OCI-LY3 (cell line): ENCODE data around the gene LDLRAD4.

Source experiments
- H2AFZ ChIP-seq: fragments of 200-600, 300-600 bp; shearing (Covaris generic); 2 replicates; pipeline ENCODE4 v1.6.0; 2014; ENCODE audit warnings: antibody characterized with exemption, low read depth, low read length
- H3K27ac ChIP-seq: fragments of 200-600, 300-600 bp; sonication (generic); 2 replicates; pipeline ENCODE4 v1.5.1; 2014; ENCODE audit warnings: mild to moderate bottlenecking, low read length, moderate library complexity, mixed read lengths
- H3K27me3 ChIP-seq: fragments of 200-600, 300-600 bp; sonication (generic); 2 replicates; pipeline ENCODE4 v1.6.1; 2014; ENCODE audit warnings: low read depth, low read length, mixed read lengths
- H3K36me3 ChIP-seq: fragments of 200-600, 300-600 bp; sonication (generic); replicated peaks from 2 replicates; pipeline ENCODE3; 2014; ENCODE audit warnings: low read depth, low read length, mixed read lengths
- H3K4me1 ChIP-seq: fragments of 300-600, 200-600 bp; sonication (generic); 2 replicates; pipeline ENCODE4 v1.6.1; 2014; ENCODE audit warnings: low read length, mixed read lengths
- H3K4me2 ChIP-seq: fragments of 200-600, 300-600 bp; sonication (generic); 2 replicates; pipeline ENCODE4 v1.6.1; 2014; ENCODE audit warnings: low read length, mixed read lengths
- H3K4me3 ChIP-seq: fragments of 300-600, 200-600 bp; sonication (generic); 2 replicates; pipeline ENCODE4 v1.5.1; 2014; ENCODE audit warnings: antibody characterized with exemption, mild to moderate bottlenecking, low read length, moderate library complexity
- H3K79me2 ChIP-seq: fragments of 300-600, 200-600 bp; shearing (Covaris generic); 2 replicates; pipeline ENCODE4 v1.6.1; 2014; ENCODE audit warnings: mild to moderate bottlenecking, low read length, mixed read lengths
- H3K9ac ChIP-seq: fragments of 300-600, 200-600 bp; shearing (Covaris generic); 2 replicates; pipeline ENCODE4 v1.6.0; 2014; ENCODE audit warnings: mild to moderate bottlenecking, low read length, moderate library complexity
- H3K9me3 ChIP-seq: fragments of 200-600, 300-600 bp; shearing (Covaris generic); 2 replicates; pipeline ENCODE4 v1.6.1; 2014; ENCODE audit warnings: low read length, mixed read lengths; ENCODE audit not compliant: insufficient read depth
- H4K20me1 ChIP-seq: fragments of 200-600, 300-600 bp; sonication (generic); 2 replicates; pipeline ENCODE4 v1.6.1; 2016; ENCODE audit warnings: low read length, mixed read lengths; ENCODE audit not compliant: insufficient read depth
- CTCF ChIP-seq: fragments of 200-600, 300-600 bp; sonication (generic); IDR thresholded peaks from 2 replicates; pipeline ENCODE4 v1.5.1; 2014; ENCODE audit warnings: antibody characterized with exemption, low read length, low read depth
- EZH2phosphoT487 ChIP-seq: fragments of 200-600 bp; shearing (Covaris generic); IDR thresholded peaks from 2 replicates; pipeline ENCODE4 v1.6.1; 2018; ENCODE audit warnings: antibody characterized with exemption, mixed run types, low read depth

The LDLRAD4 gene

GRCh38 chr18:13553449-13553848 lies 334.9 kb downstream of the LDLRAD4 start:
- peaks cover 34% of the 10 kb centered on the region for H3K27me3 ChIP-seq
- H3K36me3 ChIP-seq = no peaks in the 10 kb centered on the region
- no peak overlapping the region for H3K9ac ChIP-seq
- H3K9me3 ChIP-seq = no peaks in the 10 kb centered on the region
- no peak overlapping the region for H3K27ac ChIP-seq
- TF ChIP-seq CTCF = no peak
- peaks cover 18% of the 10 kb centered on the region for H3K4me1 ChIP-seq
- H4K20me1 ChIP-seq = no peaks in the 10 kb centered on the region
- no peak overlapping the region for H2AFZ ChIP-seq
- H3K79me2 ChIP-seq = no peaks in the 10 kb centered on the region
- H3K4me3 ChIP-seq = no peak overlapping the region
- no peak overlapping the region for H3K4me2 ChIP-seq

GRCh38 chr18:13555192-13555591 lies 336.6 kb downstream of the LDLRAD4 start:
- Histone ChIP-seq H3K4me3 (no peak overlapping the region), H3K9me3 (no peaks in the 10 kb centered on the region), H3K9ac (no peak overlapping the region), H3K79me2 (no peaks in the 10 kb centered on the region), H3K4me2 (no peak overlapping the region), H3K36me3 (no peaks in the 10 kb centered on the region), H3K27ac (no peak overlapping the region), H3K4me1 (peaks cover 24% of the 10 kb centered on the region), H4K20me1 (no peaks in the 10 kb centered on the region), H2AFZ (no peak overlapping the region), H3K27me3 (peaks cover 27% of the 10 kb centered on the region)
- TF ChIP-seq CTCF (no peak), EZH2phosphoT487 (no peak)

GRCh38 chr18:13555865-13556264 lies 337.3 kb downstream of the LDLRAD4 start:
- Histone ChIP-seq H3K9me3 (no peaks in the 10 kb centered on the region), H3K27me3 (peaks cover 24% of the 10 kb centered on the region), H4K20me1 (no peaks in the 10 kb centered on the region), H3K4me2 (no peak overlapping the region), H3K4me1 (peaks cover 30% of the 10 kb centered on the region), H3K9ac (no peak overlapping the region), H3K79me2 (no peaks in the 10 kb centered on the region), H3K36me3 (no peaks in the 10 kb centered on the region), H3K4me3 (no peak overlapping the region), H2AFZ (no peak overlapping the region), H3K27ac (no peak overlapping the region)
- TF ChIP-seq CTCF (no peak), EZH2phosphoT487 (no peak)

- no peak overlapping the region for H2AFZ ChIP-seq
- no peak overlapping the region for H3K4me2 ChIP-seq
- H3K9ac ChIP-seq = no peak overlapping the region
- H3K9me3 ChIP-seq = no peaks in the 10 kb centered on the region
- no peak overlapping the region for H3K27ac ChIP-seq
- H3K27me3 ChIP-seq = peaks cover 24% of the 10 kb centered on the region
- H3K36me3 ChIP-seq = no peaks in the 10 kb centered on the region
- H3K4me3 ChIP-seq = no peak overlapping the region
- H4K20me1 ChIP-seq = no peaks in the 10 kb centered on the region
- no peaks in the 10 kb centered on the region for H3K79me2 ChIP-seq
- no peak for TF ChIP-seq CTCF
- no peak for TF ChIP-seq EZH2phosphoT487
- peaks cover 37% of the 10 kb centered on the region for H3K4me1 ChIP-seq
Measured at GRCh38 chr18:13556502-13556901, 337.9 kb downstream of the LDLRAD4 start.
